Activated B cell treated with CpG ODN at 0.5 μM for 24 hours (primary cell): ENCODE data around the gene WNT4. TPM values are rescaled to one million over a fixed set of nuclear protein-coding genes. Genes with fewer than 3 reads are reported as not detected.

Experiments
- ATAC-seq: fragments of 200-7000 bp; cut with Tn5 transposase; one replicate; pipeline ENCODE4 v1.10.0; 2021; ENCODE audit warnings: low read depth, mild to moderate bottlenecking, moderate library complexity
- CTCF ChIA-PET: fragments of 350-600 bp; sonication (Branson Sonifier 250); formaldehyde crosslinking; loops from one replicate; lab custom pipeline; 2021; ENCODE audit warnings: antibody characterized with exemption; lab: Charles Lee
- POLR2A ChIA-PET: fragments of 350-600 bp; sonication (Branson Sonifier 250); formaldehyde crosslinking; loops from one replicate; lab custom pipeline; 2021; ENCODE audit warnings: antibody characterized with exemption; lab: Charles Lee
- DNase-seq: peaks from one replicate; pipeline ENCODE4 v3.0.0; 2022
- H3K27ac Mint-ChIP-seq: one replicate; pipeline ENCODE4 v1.8.0; 2020; ENCODE audit warnings: mixed read lengths
- H3K27me3 Mint-ChIP-seq: one replicate; pipeline ENCODE4 v1.8.0; 2021; ENCODE audit warnings: mixed read lengths
- H3K36me3 Mint-ChIP-seq: one replicate; pipeline ENCODE4 v1.8.0; 2021; ENCODE audit warnings: low read depth, mixed read lengths
- H3K4me1 Mint-ChIP-seq: one replicate; pipeline ENCODE4 v1.8.0; 2021; ENCODE audit warnings: mixed read lengths
- H3K4me3 Mint-ChIP-seq: one replicate; pipeline ENCODE4 v1.8.0; 2020; ENCODE audit warnings: mild to moderate bottlenecking, mixed read lengths
- H3K9me3 Mint-ChIP-seq: one replicate; pipeline ENCODE4 v1.8.0; 2020; ENCODE audit warnings: mixed read lengths
- CTCF ChIP-seq: fragments of 200-600 bp; IDR thresholded peaks from one replicate; pipeline ENCODE4 v1.8.0; 2022; ENCODE audit warnings: antibody characterized with exemption, mild to moderate bottlenecking
- intact Hi-C: fragments of 100-400 bp; cut with micrococcal nuclease; formaldehyde crosslinking; loops from one replicate; pipeline ENCODE4 v1.15.1; 2024
- total RNA-seq: library from RNA; stranded (reverse); gene quantifications from 2 replicates; pipeline ENCODE4 v1.2.3, GENCODE V29; 2022

Gene WNT4
- total RNA-seq, 1 donor from 2014 or later: 7.9 TPM

- DNase-seq (no peak), ATAC-seq (no peak)
- ChIA-PET POLR2A (interaction anchor here (1.0 kb wide), 1 partner anchor 8 kb away, joined by 3 read pairs; no protein-coding TSS in a partner anchor), CTCF (no interaction called here)
- intact Hi-C loops: no loop called here
- peaks cover 25% of the 10 kb centered on the region for H3K36me3 Mint-ChIP-seq
- no peak overlapping the region for H3K4me3 Mint-ChIP-seq
- no peak for TF ChIP-seq CTCF
- no peaks in the 10 kb centered on the region for H3K27me3 Mint-ChIP-seq
- H3K9me3 Mint-ChIP-seq: no peaks in the 10 kb centered on the region
- peaks cover 25% of the 10 kb centered on the region for H3K4me1 Mint-ChIP-seq
- no peak overlapping the region for H3K27ac Mint-ChIP-seq
Measured at GRCh38 chr1:22123071-22123390, 19.9 kb downstream of the WNT4 start.

GRCh38 chr1:22122273-22123070 is 20.4 kb downstream of the WNT4 start:
- H3K4me1 Mint-ChIP-seq: peaks cover 30% of the 10 kb centered on the region
- CTCF ChIA-PET: no interaction called here
- H3K9me3 Mint-ChIP-seq: no peaks in the 10 kb centered on the region
- no peak overlapping the region for H3K4me3 Mint-ChIP-seq
- H3K36me3 Mint-ChIP-seq: peaks cover 28% of the 10 kb centered on the region
- intact Hi-C loops: no loop called here
- no peaks in the 10 kb centered on the region for H3K27me3 Mint-ChIP-seq
- no peak for TF ChIP-seq CTCF
- no peak for DNase-seq
- H3K27ac Mint-ChIP-seq: no peak overlapping the region
- POLR2A ChIA-PET: no interaction called here
- no peak for ATAC-seq

- intact Hi-C loops: no loop called here
- H3K36me3 Mint-ChIP-seq: peaks cover 31% of the 10 kb centered on the region
- peaks cover 40% of the 10 kb centered on the region for H3K4me1 Mint-ChIP-seq
- ATAC-seq (no peak), DNase-seq (no peak)
- POLR2A ChIA-PET: no interaction called here
- H3K4me3 Mint-ChIP-seq: no peak overlapping the region
- no peak for TF ChIP-seq CTCF
- CTCF ChIA-PET: no interaction called here
- no peak overlapping the region for H3K27ac Mint-ChIP-seq
- no peaks in the 10 kb centered on the region for H3K27me3 Mint-ChIP-seq
- no peaks in the 10 kb centered on the region for H3K9me3 Mint-ChIP-seq
Measured at GRCh38 chr1:22121421-22121911, 21.4 kb downstream of the WNT4 start.

GRCh38 chr1:22120469-22120790 is 22.5 kb downstream of the WNT4 start:
- peaks cover 39% of the 10 kb centered on the region for H3K36me3 Mint-ChIP-seq
- no peak overlapping the region for H3K27ac Mint-ChIP-seq
- POLR2A ChIA-PET: interaction anchor here (0.6 kb wide), 1 partner anchor 103 kb away, joined by 4 read pairs; no protein-coding TSS in a partner anchor
- CTCF ChIA-PET: no interaction called here
- intact Hi-C loops: no loop called here
- no peaks in the 10 kb centered on the region for H3K9me3 Mint-ChIP-seq
- DNase-seq (no peak), ATAC-seq (no peak)
- no peaks in the 10 kb centered on the region for H3K27me3 Mint-ChIP-seq
- peaks cover 51% of the 10 kb centered on the region for H3K4me1 Mint-ChIP-seq
- TF ChIP-seq CTCF: no peak
- H3K4me3 Mint-ChIP-seq: no peak overlapping the region

- peak overlapping the region; percentile 59 for H3K27ac Mint-ChIP-seq
- ChIA-PET CTCF (no interaction called here), POLR2A (interaction anchor here (0.5 kb wide), 1 partner anchor 935 kb away, joined by 3 read pairs; no protein-coding TSS in a partner anchor)
- intact Hi-C loops: no loop called here
- DNase-seq: no peak
- no peak for TF ChIP-seq CTCF
- peaks cover 44% of the 10 kb centered on the region for H3K36me3 Mint-ChIP-seq
- H3K4me3 Mint-ChIP-seq: no peak overlapping the region
- no peak for ATAC-seq
- peaks cover 56% of the 10 kb centered on the region for H3K4me1 Mint-ChIP-seq
- no peaks in the 10 kb centered on the region for H3K9me3 Mint-ChIP-seq
- no peaks in the 10 kb centered on the region for H3K27me3 Mint-ChIP-seq
Measured at GRCh38 chr1:22119626-22120468, 23.1 kb downstream of the WNT4 start.
